GM23338 (cell line): ENCODE measurements around the gene MBNL1.

Experiments used
- CREB1 ChIP-seq: fragments of 250-450 bp; sonication (Bioruptor Pico); IDR thresholded peaks from 2 replicates; pipeline ENCODE4 v1.5.0; 2020; ENCODE audit warnings: low read depth, mild to moderate bottlenecking, moderate library complexity
- EZH2 ChIP-seq: fragments of 200-600 bp; sonication (generic); IDR thresholded peaks from one replicate; pipeline ENCODE4 v1.8.0; 2017; ENCODE audit warnings: antibody characterized with exemption, mild to moderate bottlenecking, low read depth; ENCODE audit not compliant: unreplicated experiment
- EZH2phosphoT487 ChIP-seq: fragments of 200-600 bp; sonication (generic); IDR thresholded peaks from one replicate; pipeline ENCODE4 v1.8.1; 2018; ENCODE audit warnings: antibody characterized with exemption; ENCODE audit not compliant: unreplicated experiment
- POLR2AphosphoS5 ChIP-seq: IDR thresholded peaks from 2 replicates; pipeline ENCODE4 v1.6.1; 2016; ENCODE audit warnings: antibody characterized with exemption, low read depth
- STAT1 ChIP-seq: IDR thresholded peaks from one replicate; pipeline ENCODE4 v1.6.1; 2016; ENCODE audit warnings: antibody characterized with exemption; ENCODE audit not compliant: unreplicated experiment
- ZNF114 ChIP-seq: fragments of 250-450 bp; sonication (Bioruptor Pico); IDR thresholded peaks from 2 replicates; pipeline ENCODE4 v1.5.0; 2020; ENCODE audit warnings: mild to moderate bottlenecking, moderate library complexity
- TF ChIP-seq, protein P1 (sequence below), 2 experiments: fragments of 200-600 bp in 1 of 2; sonication (generic) in 1 of 2; conservative IDR thresholded peaks; 2 replicates each; pipeline versions ENCODE4 v1.5.1 to v1.6.1; 2016 to 2017; ENCODE audit warnings: antibody characterized with exemption in 2 of 2, low read depth in 2 of 2, mild to moderate bottlenecking in 2 of 2, moderate library complexity in 1 of 2
- TF ChIP-seq, protein P2 (sequence below): IDR thresholded peaks from 2 replicates; pipeline ENCODE4 v1.6.1; 2016; ENCODE audit warnings: antibody characterized with exemption
- TF ChIP-seq, protein P3 (sequence below): IDR thresholded peaks from one replicate; pipeline ENCODE4 v1.6.1; 2018; ENCODE audit warnings: antibody characterized with exemption; ENCODE audit not compliant: unreplicated experiment

DNA sequence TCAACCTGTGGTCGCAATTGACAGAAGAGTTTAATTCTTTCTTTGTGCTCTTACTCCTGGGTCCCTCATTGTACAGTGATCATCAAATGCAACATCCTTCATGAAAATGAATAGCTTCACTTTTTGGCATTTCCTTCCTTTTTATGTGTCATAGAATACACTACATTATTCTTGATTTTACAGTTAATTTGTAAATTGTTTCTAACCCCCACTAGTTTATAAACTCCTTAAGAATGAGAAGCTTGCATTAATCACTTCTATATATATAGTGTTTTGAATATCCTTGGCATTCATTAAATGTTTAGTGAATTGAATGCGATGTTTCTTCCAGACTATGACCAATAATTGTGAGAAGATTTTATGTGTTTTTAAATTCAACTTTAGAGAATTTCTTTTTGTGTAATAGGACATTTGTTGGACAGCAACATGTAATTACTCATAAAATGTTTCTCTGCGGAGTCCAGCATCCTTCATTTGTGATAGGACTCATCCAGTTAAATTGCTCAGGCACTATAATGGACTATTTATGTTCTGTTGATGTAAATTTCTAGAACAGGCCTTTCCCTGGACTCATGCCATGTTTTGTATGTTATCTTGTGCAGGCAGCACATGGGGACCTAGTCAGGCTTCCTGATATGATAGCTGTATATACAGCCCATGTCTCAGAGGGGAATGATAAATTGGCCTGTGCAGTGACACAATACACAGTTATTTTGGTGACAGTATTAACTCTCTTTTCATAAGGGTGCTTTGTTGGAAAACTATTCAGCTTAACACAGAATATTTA is 51.3 kb downstream of the MBNL1 start:
- TF ChIP-seq, protein P1, sequence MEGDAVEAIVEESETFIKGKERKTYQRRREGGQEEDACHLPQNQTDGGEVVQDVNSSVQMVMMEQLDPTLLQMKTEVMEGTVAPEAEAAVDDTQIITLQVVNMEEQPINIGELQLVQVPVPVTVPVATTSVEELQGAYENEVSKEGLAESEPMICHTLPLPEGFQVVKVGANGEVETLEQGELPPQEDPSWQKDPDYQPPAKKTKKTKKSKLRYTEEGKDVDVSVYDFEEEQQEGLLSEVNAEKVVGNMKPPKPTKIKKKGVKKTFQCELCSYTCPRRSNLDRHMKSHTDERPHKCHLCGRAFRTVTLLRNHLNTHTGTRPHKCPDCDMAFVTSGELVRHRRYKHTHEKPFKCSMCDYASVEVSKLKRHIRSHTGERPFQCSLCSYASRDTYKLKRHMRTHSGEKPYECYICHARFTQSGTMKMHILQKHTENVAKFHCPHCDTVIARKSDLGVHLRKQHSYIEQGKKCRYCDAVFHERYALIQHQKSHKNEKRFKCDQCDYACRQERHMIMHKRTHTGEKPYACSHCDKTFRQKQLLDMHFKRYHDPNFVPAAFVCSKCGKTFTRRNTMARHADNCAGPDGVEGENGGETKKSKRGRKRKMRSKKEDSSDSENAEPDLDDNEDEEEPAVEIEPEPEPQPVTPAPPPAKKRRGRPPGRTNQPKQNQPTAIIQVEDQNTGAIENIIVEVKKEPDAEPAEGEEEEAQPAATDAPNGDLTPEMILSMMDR (conservative IDR thresholded peaks at IDR 0.05; ENCODE audit: low read depth in 2 of 2): no peak
- TF ChIP-seq POLR2AphosphoS5 (no peak), EZH2phosphoT487 (no peak), STAT1 (no peak), EZH2 (no peak), CREB1 (CRISPR knock-in tag) (no peak), ZNF114 (CRISPR knock-in tag) (no peak)
- TF ChIP-seq, protein P2, sequence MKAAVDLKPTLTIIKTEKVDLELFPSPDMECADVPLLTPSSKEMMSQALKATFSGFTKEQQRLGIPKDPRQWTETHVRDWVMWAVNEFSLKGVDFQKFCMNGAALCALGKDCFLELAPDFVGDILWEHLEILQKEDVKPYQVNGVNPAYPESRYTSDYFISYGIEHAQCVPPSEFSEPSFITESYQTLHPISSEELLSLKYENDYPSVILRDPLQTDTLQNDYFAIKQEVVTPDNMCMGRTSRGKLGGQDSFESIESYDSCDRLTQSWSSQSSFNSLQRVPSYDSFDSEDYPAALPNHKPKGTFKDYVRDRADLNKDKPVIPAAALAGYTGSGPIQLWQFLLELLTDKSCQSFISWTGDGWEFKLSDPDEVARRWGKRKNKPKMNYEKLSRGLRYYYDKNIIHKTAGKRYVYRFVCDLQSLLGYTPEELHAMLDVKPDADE: no peak
- TF ChIP-seq, protein P3, sequence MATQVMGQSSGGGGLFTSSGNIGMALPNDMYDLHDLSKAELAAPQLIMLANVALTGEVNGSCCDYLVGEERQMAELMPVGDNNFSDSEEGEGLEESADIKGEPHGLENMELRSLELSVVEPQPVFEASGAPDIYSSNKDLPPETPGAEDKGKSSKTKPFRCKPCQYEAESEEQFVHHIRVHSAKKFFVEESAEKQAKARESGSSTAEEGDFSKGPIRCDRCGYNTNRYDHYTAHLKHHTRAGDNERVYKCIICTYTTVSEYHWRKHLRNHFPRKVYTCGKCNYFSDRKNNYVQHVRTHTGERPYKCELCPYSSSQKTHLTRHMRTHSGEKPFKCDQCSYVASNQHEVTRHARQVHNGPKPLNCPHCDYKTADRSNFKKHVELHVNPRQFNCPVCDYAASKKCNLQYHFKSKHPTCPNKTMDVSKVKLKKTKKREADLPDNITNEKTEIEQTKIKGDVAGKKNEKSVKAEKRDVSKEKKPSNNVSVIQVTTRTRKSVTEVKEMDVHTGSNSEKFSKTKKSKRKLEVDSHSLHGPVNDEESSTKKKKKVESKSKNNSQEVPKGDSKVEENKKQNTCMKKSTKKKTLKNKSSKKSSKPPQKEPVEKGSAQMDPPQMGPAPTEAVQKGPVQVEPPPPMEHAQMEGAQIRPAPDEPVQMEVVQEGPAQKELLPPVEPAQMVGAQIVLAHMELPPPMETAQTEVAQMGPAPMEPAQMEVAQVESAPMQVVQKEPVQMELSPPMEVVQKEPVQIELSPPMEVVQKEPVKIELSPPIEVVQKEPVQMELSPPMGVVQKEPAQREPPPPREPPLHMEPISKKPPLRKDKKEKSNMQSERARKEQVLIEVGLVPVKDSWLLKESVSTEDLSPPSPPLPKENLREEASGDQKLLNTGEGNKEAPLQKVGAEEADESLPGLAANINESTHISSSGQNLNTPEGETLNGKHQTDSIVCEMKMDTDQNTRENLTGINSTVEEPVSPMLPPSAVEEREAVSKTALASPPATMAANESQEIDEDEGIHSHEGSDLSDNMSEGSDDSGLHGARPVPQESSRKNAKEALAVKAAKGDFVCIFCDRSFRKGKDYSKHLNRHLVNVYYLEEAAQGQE: no peak
